Measurements from ENCODE around the gene DNAL1. TPM values are rescaled to one million over a fixed set of nuclear protein-coding genes. Genes with fewer than 3 reads are reported as not detected.

The DNAL1 gene
- total RNA-seq, 1 experiment from 2014 or later: 14.6 TPM

DNA sequence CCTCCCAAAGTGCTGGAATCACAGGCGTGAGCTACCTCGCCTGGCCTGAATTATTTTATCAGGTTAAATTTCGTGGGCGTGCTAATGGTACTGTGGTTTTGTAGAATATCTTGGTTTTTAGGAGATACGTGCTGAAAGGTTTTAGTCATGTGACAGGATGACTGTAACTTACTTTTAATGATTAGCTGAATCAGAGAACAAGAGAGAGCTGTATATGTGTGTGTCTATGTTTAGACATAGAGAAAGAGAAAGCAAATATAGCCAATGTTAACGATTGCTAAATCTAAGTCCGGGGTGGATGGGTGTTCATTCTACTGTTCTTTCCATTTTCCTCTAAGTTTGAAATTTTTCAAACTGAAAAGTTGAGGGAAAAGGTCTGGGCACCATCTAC is 78.6 kb downstream of the DNAL1 start:
- Histone ChIP-seq H3K27ac (ENCODE audit: low read depth, low read length) (no peak overlapping the region), H3K79me2 (ENCODE audit: insufficient read depth, low read length) (no peaks in the 10 kb centered on the region; the same call in 1 of the 2 replicates), H3K27me3 (ENCODE audit: insufficient read depth, low read length) (no peaks in the 10 kb centered on the region), H3K9ac (ENCODE audit: low read length) (no peak overlapping the region), H3K4me1 (ENCODE audit: control insufficient read depth in 1 of 2, insufficient read depth in 2 of 2, low read length in 2 of 2) (peaks cover 0 to 13% of the 10 kb centered on the region in 2 experiments; a peak in 2 of 4 replicates), H3K9me2 (ENCODE audit: insufficient read depth) (no peaks in the 10 kb centered on the region), H2AFZ (ENCODE audit: low read depth, low read length, poor library complexity, severe bottlenecking) (no peak overlapping the region), H3K4me2 (ENCODE audit: low read length) (no peak overlapping the region), H3K9me3 (ENCODE audit: control insufficient read depth in 1 of 2, insufficient read depth in 1 of 2, low read depth in 1 of 2, low read length in 2 of 2) (no peaks in the 10 kb centered on the region), H3K36me3 (ENCODE audit: control insufficient read depth in 1 of 2, insufficient read depth in 2 of 2, low read length in 2 of 2) (peaks cover 42 to 51% of the 10 kb centered on the region in 2 experiments; a peak in 3 of 4 replicates), H3K4me3 (replicated peaks in 1 of 2; ENCODE audit: low read depth in 1 of 2, low read length in 2 of 2) (no peak overlapping the region), H4K20me1 (ENCODE audit: insufficient read depth) (no peaks in the 10 kb centered on the region)
- no TSS peak for BruUV-seq (replicated peaks)
- no peak for ATAC-seq
- CTCF ChIA-PET: no interaction called here
- POLR2A ChIA-PET: no interaction called here
- intact Hi-C loops (cut with micrococcal nuclease): no loop called here
- TF ChIP-seq ZFX (IDR thresholded peaks at IDR 0.05) (no peak), SRF (IDR thresholded peaks at IDR 0.05; ENCODE audit: low read depth) (no peak), TCF7L2 (IDR thresholded peaks at IDR 0.05; ENCODE audit: borderline replicate concordance, extremely low read depth, insufficient read depth, insufficient read length) (no peak), EZH2phosphoT487 (IDR thresholded peaks at IDR 0.05; ENCODE audit: borderline replicate concordance) (no peak), SIN3A (IDR thresholded peaks at IDR 0.05; ENCODE audit: low read depth) (no peak), RAD21 (IDR thresholded peaks at IDR 0.05; ENCODE audit: low read depth) (no peak), YY1 (IDR thresholded peaks at IDR 0.05; ENCODE audit: extremely low read depth, insufficient replicate concordance, low read depth, low read length) (no peak), POLR2AphosphoS5 (IDR thresholded peaks at IDR 0.05; ENCODE audit: low read depth, low read length) (no peak)
- DNase-seq (ENCODE audit: low read depth, low spot score): no peak
- RAD21 ChIA-PET (ENCODE audit: low non-redundant PET in 1 of 2, low total read pairs in 2 of 2, uncharacterized antibody in 2 of 2, unreplicated experiment in 2 of 2): no interaction called here

GRCh38 chr14:73723797-73724661 is 79.2 kb downstream of the DNAL1 start:
- Histone ChIP-seq H3K9ac (ENCODE audit: low read length) (no peak overlapping the region), H3K9me2 (ENCODE audit: insufficient read depth) (no peaks in the 10 kb centered on the region), H3K4me1 (ENCODE audit: control insufficient read depth in 1 of 2, insufficient read depth in 2 of 2, low read length in 2 of 2) (peaks cover 2 to 19% of the 10 kb centered on the region in 2 experiments; a peak in 3 of 4 replicates), H3K27me3 (ENCODE audit: insufficient read depth, low read length) (no peaks in the 10 kb centered on the region), H4K20me1 (ENCODE audit: insufficient read depth) (no peaks in the 10 kb centered on the region; the same call in 1 of the 2 replicates), H3K79me2 (ENCODE audit: insufficient read depth, low read length) (no peaks in the 10 kb centered on the region; the same call in 1 of the 2 replicates), H3K27ac (ENCODE audit: low read depth, low read length) (no peak overlapping the region), H3K4me3 (replicated peaks in 1 of 2; ENCODE audit: low read depth in 1 of 2, low read length in 2 of 2) (no peak overlapping the region), H3K4me2 (ENCODE audit: low read length) (no peak overlapping the region), H2AFZ (ENCODE audit: low read depth, low read length, poor library complexity, severe bottlenecking) (no peak overlapping the region), H3K36me3 (ENCODE audit: control insufficient read depth in 1 of 2, insufficient read depth in 2 of 2, low read length in 2 of 2) (peaks cover 39 to 51% of the 10 kb centered on the region in 2 experiments; a peak in 3 of 4 replicates), H3K9me3 (ENCODE audit: control insufficient read depth in 1 of 2, insufficient read depth in 1 of 2, low read depth in 1 of 2, low read length in 2 of 2) (no peaks in the 10 kb centered on the region)
- RAD21 ChIA-PET (ENCODE audit: low non-redundant PET in 1 of 2, low total read pairs in 2 of 2, uncharacterized antibody in 2 of 2, unreplicated experiment in 2 of 2): no interaction called here
- TF ChIP-seq, protein P1, sequence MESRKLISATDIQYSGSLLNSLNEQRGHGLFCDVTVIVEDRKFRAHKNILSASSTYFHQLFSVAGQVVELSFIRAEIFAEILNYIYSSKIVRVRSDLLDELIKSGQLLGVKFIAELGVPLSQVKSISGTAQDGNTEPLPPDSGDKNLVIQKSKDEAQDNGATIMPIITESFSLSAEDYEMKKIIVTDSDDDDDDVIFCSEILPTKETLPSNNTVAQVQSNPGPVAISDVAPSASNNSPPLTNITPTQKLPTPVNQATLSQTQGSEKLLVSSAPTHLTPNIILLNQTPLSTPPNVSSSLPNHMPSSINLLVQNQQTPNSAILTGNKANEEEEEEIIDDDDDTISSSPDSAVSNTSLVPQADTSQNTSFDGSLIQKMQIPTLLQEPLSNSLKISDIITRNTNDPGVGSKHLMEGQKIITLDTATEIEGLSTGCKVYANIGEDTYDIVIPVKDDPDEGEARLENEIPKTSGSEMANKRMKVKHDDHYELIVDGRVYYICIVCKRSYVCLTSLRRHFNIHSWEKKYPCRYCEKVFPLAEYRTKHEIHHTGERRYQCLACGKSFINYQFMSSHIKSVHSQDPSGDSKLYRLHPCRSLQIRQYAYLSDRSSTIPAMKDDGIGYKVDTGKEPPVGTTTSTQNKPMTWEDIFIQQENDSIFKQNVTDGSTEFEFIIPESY (IDR thresholded peaks at IDR 0.05; ENCODE audit: extremely low read depth, insufficient replicate concordance, low read length): no peak
- TF ChIP-seq CEBPB (IDR thresholded peaks at IDR 0.05; ENCODE audit: low read depth) (no peak), POLR2AphosphoS5 (IDR thresholded peaks at IDR 0.05; ENCODE audit: low read depth, low read length) (no peak), ZNF274 (IDR thresholded peaks at IDR 0.05; ENCODE audit: low read depth, low read length) (no peak), YY1 (IDR thresholded peaks at IDR 0.05; ENCODE audit: extremely low read depth, insufficient replicate concordance, low read depth, low read length) (no peak), ELF1 (IDR thresholded peaks at IDR 0.05; ENCODE audit: borderline replicate concordance, low read depth) (no peak), JUND (IDR thresholded peaks at IDR 0.05) (no peak), REST (IDR thresholded peaks at IDR 0.05; ENCODE audit: low read depth) (no peak)
- no peak for ATAC-seq
- POLR2A ChIA-PET: no interaction called here
- intact Hi-C loops (cut with micrococcal nuclease): no loop called here
- no peak for DNase-seq (ENCODE audit: low read depth, low spot score)
- BruUV-seq (replicated peaks): no TSS peak
- CTCF ChIA-PET: no interaction called here
